ENCODE data around the gene KLF17.

The KLF17 gene

GRCh38 chr1:44154049-44154448 lies 35.4 kb downstream of the KLF17 start:
- no peak for DNase-seq

GRCh38 chr1:44157903-44158302 lies 39.3 kb downstream of the KLF17 start:
- DNase-seq: no peak

GRCh38 chr1:44158871-44159270 lies 40.2 kb downstream of the KLF17 start:
- no peak for DNase-seq

- no peak for DNase-seq
These were observed 42.9 kb downstream of the KLF17 start for GRCh38 chr1:44161546-44161945.

GRCh38 chr1:44168520-44169098 lies 50.0 kb downstream of the KLF17 start:
- DNase-seq: no peak

- DNase-seq: no peak
These were observed 51.7 kb downstream of the KLF17 start for GRCh38 chr1:44170281-44170823.

GRCh38 chr1:44174630-44175029 lies 56.0 kb downstream of the KLF17 start:
- no peak for DNase-seq

All from islet precursor cell (in vitro differentiated cells).